K562 (cell line): ENCODE measurements around the gene B4GALNT4. TPM values are rescaled to one million over a fixed set of nuclear protein-coding genes. Genes with fewer than 3 reads are reported as not detected.
A peak's percentile ranks its signal among the peaks of the same experiment; 100 is the strongest.

ENCODE experiments used
- ARNT ChIP-seq, 2 experiments: fragments of 450-650 bp; IDR thresholded peaks; 2 replicates each; pipeline ENCODE4 v1.6.1; 2016; ENCODE audit warnings: mild to moderate bottlenecking in 1 of 2
- BCL6 ChIP-seq: fragments of 250-450 bp; sonication (Bioruptor Pico); IDR thresholded peaks from 2 replicates; pipeline ENCODE4 v1.4.0; 2020
- BRD9 ChIP-seq: fragments of 450-650 bp; IDR thresholded peaks from 2 replicates; pipeline ENCODE4 v1.6.1; 2018; ENCODE audit warnings: low read depth; ENCODE audit not compliant: partially characterized antibody
- CBX3 ChIP-seq, 2 experiments: IDR thresholded peaks; 1 replicate in 1 of 2; 2 replicates in 1 of 2; pipeline ENCODE4 v1.6.1; 2012; ENCODE audit warnings: inconsistent platforms in 2 of 2, low read length in 2 of 2, borderline replicate concordance in 1 of 2, control low read depth in 1 of 2
- CTBP1 ChIP-seq: fragments of 450-650 bp; IDR thresholded peaks from 2 replicates; pipeline ENCODE4 v1.6.1; 2016; ENCODE audit warnings: borderline replicate concordance
- ETV5 ChIP-seq: sonication (generic); formaldehyde crosslinking; IDR thresholded peaks from 2 replicates; pipeline ENCODE4 v1.4.0; 2020; ENCODE audit warnings: low read depth, mild to moderate bottlenecking, missing genetic modification reagents
- FOXJ3 ChIP-seq: sonication (generic); formaldehyde crosslinking; IDR thresholded peaks from 2 replicates; pipeline ENCODE4 v1.4.0; 2020; ENCODE audit warnings: mild to moderate bottlenecking, missing genetic modification reagents
- GATA2 ChIP-seq: sonication (generic); formaldehyde crosslinking; IDR thresholded peaks from 2 replicates; pipeline ENCODE4 v1.4.0; 2020; ENCODE audit warnings: mild to moderate bottlenecking, missing genetic modification reagents
- KDM1A ChIP-seq, 2 experiments: fragments of 450-650 bp; IDR thresholded peaks; 2 replicates each; pipeline ENCODE4 v1.6.1; 2016; ENCODE audit warnings: mild to moderate bottlenecking in 2 of 2
- MCM3 ChIP-seq: fragments of 450-650 bp; IDR thresholded peaks from 2 replicates; pipeline ENCODE4 v1.6.1; 2016
- MCM7 ChIP-seq, 2 experiments: fragments of 450-650 bp; IDR thresholded peaks; 2 replicates each; pipeline ENCODE4 v1.6.1; 2016 to 2018
- MEIS2 ChIP-seq: fragments of 450-650 bp; IDR thresholded peaks from 2 replicates; pipeline ENCODE4 v1.6.1; 2014; ENCODE audit warnings: mild to moderate bottlenecking; ENCODE audit not compliant: partially characterized antibody
- NFIC ChIP-seq: fragments of 450-650 bp; IDR thresholded peaks from 2 replicates; pipeline ENCODE4 v1.6.1; 2017; ENCODE audit warnings: mild to moderate bottlenecking, inconsistent platforms
- RBBP5 ChIP-seq: fragments of 200-600 bp; sonication (generic); IDR thresholded peaks from 2 replicates; pipeline ENCODE4 v1.6.1; 2012; ENCODE audit warnings: borderline replicate concordance, mild to moderate bottlenecking, low read length, control low read depth, inconsistent platforms; ENCODE audit not compliant: insufficient read depth, poor library complexity, severe bottlenecking
- ZFP1 ChIP-seq: fragments of 450-650 bp; formaldehyde crosslinking; IDR thresholded peaks from 2 replicates; pipeline ENCODE4 v1.4.0; 2020; ENCODE audit warnings: mild to moderate bottlenecking, mixed read lengths
- ZNF212 ChIP-seq: fragments of 450-650 bp; formaldehyde crosslinking; IDR thresholded peaks from 2 replicates; pipeline ENCODE4 v1.4.0; 2020; ENCODE audit warnings: mild to moderate bottlenecking
- ZNF436 ChIP-seq: fragments of 250-450, 450-650 bp; sonication (Bioruptor Pico); formaldehyde crosslinking; IDR thresholded peaks from 2 replicates; pipeline ENCODE4 v1.7.0; 2020; ENCODE audit warnings: mild to moderate bottlenecking
- ZNF644 ChIP-seq: fragments of 200-800 bp; sonication (Bioruptor generic); IDR thresholded peaks from 2 replicates; pipeline ENCODE4 v1.6.1; 2016; ENCODE audit warnings: low read depth, missing genetic modification characterization, missing compliant biosample characterization
- ZNF75A ChIP-seq: fragments of 450-650 bp; formaldehyde crosslinking; IDR thresholded peaks from 2 replicates; pipeline ENCODE4 v1.4.0; 2020; ENCODE audit warnings: mild to moderate bottlenecking
- ZNF766 ChIP-seq: fragments of 200-800 bp; sonication (Bioruptor generic); conservative IDR thresholded peaks from 2 replicates; pipeline ENCODE4 v1.6.1; 2016; ENCODE audit warnings: missing genetic modification characterization, missing compliant biosample characterization
- polyA plus RNA-seq, 8 experiments: library from polyadenylated mRNA; depleted of rRNA in 4 of 8; stranded (reverse) in 5 of 8; unstranded in 3 of 8; fragments of >200 nt; fragmentation: Nextera tagmentation in 2 of 8; fragmentation: Illumina TruSeq in 1 of 8; extraction: Ambion mirVana in 2 of 8; extraction: Trizol in 1 of 8; gene quantifications; 2 replicates each; pipeline versions ENCODE4 v1.2.1 to v1.2.3, GENCODE V29; 2011 to 2014; ENCODE audit warnings: inconsistent platforms in 1 of 8, missing spikeins in 1 of 8
- total RNA-seq, 7 experiments: library from RNA; depleted of rRNA in 6 of 7; stranded (reverse); fragments of >200 nt in 6 of 7; fragmentation: Illumina TruSeq in 2 of 7; extraction: Trizol in 2 of 7; gene quantifications; 2 replicates each; pipeline versions ENCODE4 v1.2.1 to v1.2.3, GENCODE V29; 2011 to 2021; ENCODE audit warnings: low replicate concordance in 1 of 7
- TF ChIP-seq, protein P1 (sequence below): sonication (generic); formaldehyde crosslinking; IDR thresholded peaks from 2 replicates; pipeline ENCODE4 v1.8.1; 2023; ENCODE audit warnings: mild to moderate bottlenecking, missing genetic modification reagents

B4GALNT4 gene
- total and polyA plus RNA-seq, 9 of the 15 experiments (the other 6 are each of a cell fraction or from before 2014, with no cell fraction given), result 0.20 to 37.1 (median 10.8) TPM; not detected in 1

GRCh38 chr11:327581-327923 lies 41.7 kb upstream of the B4GALNT4 start (continued):
- TF ChIP-seq, protein P1, sequence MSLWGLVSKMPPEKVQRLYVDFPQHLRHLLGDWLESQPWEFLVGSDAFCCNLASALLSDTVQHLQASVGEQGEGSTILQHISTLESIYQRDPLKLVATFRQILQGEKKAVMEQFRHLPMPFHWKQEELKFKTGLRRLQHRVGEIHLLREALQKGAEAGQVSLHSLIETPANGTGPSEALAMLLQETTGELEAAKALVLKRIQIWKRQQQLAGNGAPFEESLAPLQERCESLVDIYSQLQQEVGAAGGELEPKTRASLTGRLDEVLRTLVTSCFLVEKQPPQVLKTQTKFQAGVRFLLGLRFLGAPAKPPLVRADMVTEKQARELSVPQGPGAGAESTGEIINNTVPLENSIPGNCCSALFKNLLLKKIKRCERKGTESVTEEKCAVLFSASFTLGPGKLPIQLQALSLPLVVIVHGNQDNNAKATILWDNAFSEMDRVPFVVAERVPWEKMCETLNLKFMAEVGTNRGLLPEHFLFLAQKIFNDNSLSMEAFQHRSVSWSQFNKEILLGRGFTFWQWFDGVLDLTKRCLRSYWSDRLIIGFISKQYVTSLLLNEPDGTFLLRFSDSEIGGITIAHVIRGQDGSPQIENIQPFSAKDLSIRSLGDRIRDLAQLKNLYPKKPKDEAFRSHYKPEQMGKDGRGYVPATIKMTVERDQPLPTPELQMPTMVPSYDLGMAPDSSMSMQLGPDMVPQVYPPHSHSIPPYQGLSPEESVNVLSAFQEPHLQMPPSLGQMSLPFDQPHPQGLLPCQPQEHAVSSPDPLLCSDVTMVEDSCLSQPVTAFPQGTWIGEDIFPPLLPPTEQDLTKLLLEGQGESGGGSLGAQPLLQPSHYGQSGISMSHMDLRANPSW (CRISPR knock-in tag), result no peak
- TF ChIP-seq BCL6 (CRISPR knock-in tag) (no peak), BRD9 (peak; percentile 15), RBBP5 (peak; percentile 27), NFIC (0 out of 2 replicates have a peak, but pooled peaks have one; percentile 0), MCM7 (IDR thresholded peaks at IDR 0.05) (no peak), ARNT (IDR thresholded peaks at IDR 0.05) (no peak), CTBP1 (no peak), CBX3 (IDR thresholded peaks at IDR 0.05; ENCODE audit: borderline replicate concordance in 1 of 2, low read length in 2 of 2) (0 out of 3 replicates have a peak, but pooled peaks of 1 of the 2 experiments have one; percentile 12), FOXJ3 (CRISPR knock-in tag) (no peak), GATA2 (CRISPR knock-in tag) (no peak), KDM1A (IDR thresholded peaks at IDR 0.05) (no peak), ZFP1 (no peak), ETV5 (CRISPR knock-in tag) (no peak), MEIS2 (no peak), ZNF644 (no peak), MCM3 (no peak), ZNF436 (CRISPR knock-in tag) (no peak), ZNF75A (CRISPR knock-in tag) (no peak), ZNF766 (CRISPR knock-in tag) (0 out of 2 replicates have a peak, but pooled peaks have one; percentile 4), ZNF212 (CRISPR knock-in tag) (no peak)
